CD4-positive, alpha-beta memory T cell (primary cell): ENCODE data around the gene COL27A1. TPM values are rescaled to one million over a fixed set of nuclear protein-coding genes. Genes with fewer than 3 reads are reported as not detected.

Experiments used
- CTCF ChIA-PET: fragments of 350-600 bp; sonication (Branson Sonifier 250); formaldehyde crosslinking; loops from one replicate; lab custom pipeline; 2021; ENCODE audit warnings: inconsistent platforms; ENCODE audit not compliant: partially characterized antibody; lab: Charles Lee
- POLR2A ChIA-PET: fragments of 350-600 bp; sonication (Branson Sonifier 250); formaldehyde crosslinking; loops from one replicate; lab custom pipeline; 2021; ENCODE audit not compliant: partially characterized antibody; lab: Charles Lee
- DNase-seq, 5 donors: peaks; one replicate each; pipeline versions ENCODE4 v3.0.0 to v3.0.0-alpha.2; 2020 to 2022; ENCODE audit warnings: mixed read lengths in 1 of 5
- H3K27ac ChIP-seq: one replicate; pipeline ENCODE4 v1.7.0; 2013; ENCODE audit warnings: low read depth, low read length
- H3K27me3 ChIP-seq: 2 replicates; pipeline ENCODE4 v1.7.0; 2013; ENCODE audit warnings: mild to moderate bottlenecking, low read length, moderate library complexity; ENCODE audit not compliant: insufficient read depth
- H3K36me3 ChIP-seq: 2 replicates; pipeline ENCODE4 v1.7.0; 2013; ENCODE audit warnings: mild to moderate bottlenecking, low read length, moderate library complexity; ENCODE audit not compliant: insufficient read depth
- H3K4me1 ChIP-seq: 2 replicates; pipeline ENCODE4 v1.7.0; 2013; ENCODE audit warnings: mild to moderate bottlenecking, low read length, moderate library complexity; ENCODE audit not compliant: insufficient read depth
- H3K4me3 ChIP-seq, 2 donors: one replicate each; pipeline ENCODE4 v1.7.0; 2013; ENCODE audit warnings: low read length in 2 of 2, mild to moderate bottlenecking in 1 of 2
- H3K9me3 ChIP-seq, 2 donors: one replicate each; pipeline ENCODE4 v1.7.0; 2013; ENCODE audit warnings: low read length in 2 of 2, control low read depth in 1 of 2; ENCODE audit not compliant: control insufficient read depth in 1 of 2
- H3K27ac Mint-ChIP-seq, 7 donors: one replicate each; pipeline ENCODE4 v1.8.0; 2020 to 2021; ENCODE audit warnings: mixed read lengths in 7 of 7, mild to moderate bottlenecking in 6 of 7, inconsistent platforms in 3 of 7, moderate library complexity in 3 of 7
- H3K27me3 Mint-ChIP-seq, 2 donors: one replicate each; pipeline ENCODE4 v1.8.0; 2020 to 2021; ENCODE audit warnings: mixed read lengths in 2 of 2
- H3K36me3 Mint-ChIP-seq, 2 donors: one replicate each; pipeline ENCODE4 v1.8.0; 2020 to 2021; ENCODE audit warnings: mixed read lengths in 2 of 2, inconsistent platforms in 1 of 2, mild to moderate bottlenecking in 1 of 2
- H3K4me1 Mint-ChIP-seq, 4 donors: one replicate each; pipeline ENCODE4 v1.8.0; 2020 to 2021; ENCODE audit warnings: mixed read lengths in 4 of 4, mild to moderate bottlenecking in 1 of 4
- H3K4me3 Mint-ChIP-seq, 8 donors: one replicate each; pipeline ENCODE4 v1.8.0; 2020 to 2021; ENCODE audit warnings: mixed read lengths in 8 of 8, mild to moderate bottlenecking in 7 of 8, moderate library complexity in 6 of 8, inconsistent platforms in 3 of 8
- H3K9me3 Mint-ChIP-seq, 8 donors: one replicate each; pipeline ENCODE4 v1.8.0; 2020 to 2021; ENCODE audit warnings: mixed read lengths in 8 of 8, mild to moderate bottlenecking in 5 of 8, inconsistent platforms in 3 of 8, moderate library complexity in 1 of 8
- intact Hi-C: fragments of 100-400 bp; cut with micrococcal nuclease; formaldehyde crosslinking; loops from one replicate; pipeline ENCODE4 v1.15.1; 2023
- polyA plus RNA-seq, 2 donors: library from polyadenylated mRNA; unstranded; fragments of 300-500 nt; fragmentation: Illumina TruSeq; gene quantifications; one replicate each; pipeline ENCODE4 v1.2.3, GENCODE V29; 2021
- total RNA-seq, 2 experiments: library from RNA; stranded (reverse); gene quantifications; one replicate each; pipeline ENCODE4 v1.2.3, GENCODE V29; 2021

The COL27A1 gene
- total and polyA plus RNA-seq, 4 experiments from 2014 or later = 1.3 TPM; not detected in 2

GRCh38 chr9:114287763-114288192 is 132.4 kb downstream of the COL27A1 start:
- Histone ChIP-seq H3K27ac (no peak overlapping the region), H3K4me3 (no peak overlapping the region), H3K9me3 (no peaks in the 10 kb centered on the region), H3K27me3 (no peaks in the 10 kb centered on the region), H3K4me1 (no peaks in the 10 kb centered on the region), H3K36me3 (no peaks in the 10 kb centered on the region)
- no peak overlapping the region for H3K27ac Mint-ChIP-seq
- H3K9me3 Mint-ChIP-seq = peaks cover 0 to 1% (median 0%) of the 10 kb centered on the region in 8 donors
- CTCF ChIA-PET = interaction anchor here (1.4 kb wide), 1 partner anchor 8 kb away, joined by 3 read pairs; no protein-coding TSS in a partner anchor
- no peak overlapping the region for H3K4me3 Mint-ChIP-seq
- DNase-seq = no peak
- POLR2A ChIA-PET = no interaction called here
- no peaks in the 10 kb centered on the region for H3K36me3 Mint-ChIP-seq
- intact Hi-C loops = no loop called here
- peaks cover 2 to 6% (median 5%) of the 10 kb centered on the region in 4 donors for H3K4me1 Mint-ChIP-seq
- peaks cover 3 to 8% of the 10 kb centered on the region in 2 donors for H3K27me3 Mint-ChIP-seq

DNA sequence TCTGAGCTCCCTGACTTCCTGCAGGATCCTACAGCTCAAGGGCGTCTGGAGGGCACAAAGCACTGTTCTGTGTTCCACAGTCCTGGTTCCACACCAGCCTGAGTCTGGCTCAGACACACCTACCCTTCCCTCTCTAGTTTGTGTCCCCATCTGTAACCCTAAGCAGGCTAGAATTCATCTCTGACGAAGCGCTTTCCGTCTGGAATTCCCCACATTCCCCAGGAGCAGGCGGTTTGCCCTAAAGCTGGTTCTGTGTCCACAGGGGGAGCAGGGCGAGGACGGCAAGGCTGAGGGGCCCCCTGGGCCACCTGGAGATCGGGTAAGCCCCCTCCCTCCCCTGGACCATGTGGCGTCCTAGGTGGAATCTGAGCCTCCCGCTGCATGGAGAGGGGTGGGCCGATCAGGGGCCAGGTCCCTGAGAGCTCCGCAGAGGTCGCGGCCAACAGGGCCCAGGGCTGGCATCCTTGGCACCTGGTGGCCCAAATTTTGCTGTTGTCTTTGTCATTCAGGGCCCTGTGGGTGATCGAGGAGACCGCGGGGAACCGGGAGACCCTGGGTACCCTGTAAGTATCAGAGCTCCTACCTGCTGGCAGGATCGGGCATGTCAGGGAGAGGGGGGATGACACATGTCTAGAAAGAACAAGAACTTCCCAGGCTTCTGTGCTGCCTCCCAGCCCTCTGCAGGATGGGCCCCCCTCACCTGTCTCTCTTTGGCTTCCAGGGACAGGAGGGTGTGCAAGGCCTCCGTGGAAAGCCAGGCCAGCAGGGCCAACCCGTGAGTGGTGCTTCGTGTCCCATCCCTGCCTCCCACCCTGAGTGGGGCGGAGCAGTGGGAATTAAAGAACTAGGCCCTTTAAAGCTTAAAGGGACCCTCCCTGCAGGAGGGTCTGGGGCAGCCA is 133.1 kb downstream of the COL27A1 start:
- Histone ChIP-seq H3K9me3 (no peaks in the 10 kb centered on the region), H3K4me3 (no peak overlapping the region), H3K27me3 (no peaks in the 10 kb centered on the region), H3K27ac (no peak overlapping the region), H3K36me3 (no peaks in the 10 kb centered on the region), H3K4me1 (no peaks in the 10 kb centered on the region)
- Mint-ChIP-seq H3K4me3 (no peak overlapping the region), H3K27me3 (peaks cover 3 to 8% of the 10 kb centered on the region in 2 donors), H3K9me3 (peaks cover 0 to 4% (median 0%) of the 10 kb centered on the region in 8 donors), H3K27ac (no peak overlapping the region), H3K4me1 (peaks cover 2 to 6% (median 5%) of the 10 kb centered on the region in 4 donors), H3K36me3 (no peaks in the 10 kb centered on the region)
- intact Hi-C loops = no loop called here
- ChIA-PET CTCF (interaction anchor here (1.4 kb wide), 1 partner anchor 9 kb away, joined by 3 read pairs; no protein-coding TSS in a partner anchor), POLR2A (no interaction called here)
- no peak for DNase-seq

GRCh38 chr9:114289106-114289505 is 133.8 kb downstream of the COL27A1 start:
- intact Hi-C loops = no loop called here
- POLR2A ChIA-PET = no interaction called here
- no peak for DNase-seq

DNA sequence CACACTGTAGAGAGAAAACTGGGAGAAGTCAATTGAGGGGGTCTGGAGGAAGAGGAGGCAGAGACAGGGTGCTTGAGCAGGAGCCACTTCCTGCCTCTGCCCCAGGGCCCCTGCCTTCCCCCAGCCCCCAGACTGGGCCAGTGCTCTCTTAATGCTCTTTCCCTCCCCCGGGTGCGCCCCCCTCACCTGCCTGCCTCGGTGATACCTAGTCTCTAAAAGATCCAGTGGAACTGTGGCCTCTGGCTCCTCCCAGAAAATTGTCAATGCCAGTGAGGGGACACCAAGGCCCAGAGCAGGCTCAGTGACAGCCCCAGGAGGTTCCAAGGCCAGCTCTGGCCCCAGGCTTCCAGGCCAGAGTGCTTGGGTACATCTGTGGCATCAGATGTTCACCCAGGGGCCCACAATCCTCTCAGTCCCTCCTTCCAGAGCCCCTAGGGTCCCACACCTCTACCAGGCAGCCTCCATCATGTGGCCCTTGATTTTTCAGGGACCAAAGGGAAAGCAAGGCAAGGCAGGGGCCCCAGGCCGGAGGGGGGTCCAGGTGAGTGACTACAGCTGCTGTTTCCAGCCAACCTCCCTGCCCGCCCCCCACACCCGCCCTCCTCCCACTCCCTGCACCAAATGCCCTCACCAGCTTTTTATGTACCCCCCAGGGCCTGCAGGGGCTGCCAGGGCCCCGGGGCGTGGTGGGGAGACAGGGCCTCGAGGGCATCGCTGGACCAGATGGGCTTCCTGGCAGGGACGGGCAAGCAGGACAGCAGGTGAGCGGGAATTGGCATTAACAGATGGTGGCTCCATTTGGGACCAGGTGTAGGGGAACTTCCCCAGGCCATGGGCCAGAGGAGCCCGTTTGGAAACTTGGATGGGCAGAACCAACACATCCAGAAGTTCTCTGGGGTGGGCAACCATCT is 134.5 kb downstream of the COL27A1 start:
- Histone ChIP-seq H3K4me1 (no peaks in the 10 kb centered on the region), H3K27me3 (no peaks in the 10 kb centered on the region), H3K27ac (no peak overlapping the region), H3K36me3 (no peaks in the 10 kb centered on the region), H3K4me3 (no peak overlapping the region), H3K9me3 (no peaks in the 10 kb centered on the region)
- H3K9me3 Mint-ChIP-seq = peaks cover 0 to 12% (median 4%) of the 10 kb centered on the region in 8 donors
- H3K4me1 Mint-ChIP-seq = peaks cover 2 to 6% (median 5%) of the 10 kb centered on the region in 4 donors
- no peak overlapping the region for H3K4me3 Mint-ChIP-seq
- ChIA-PET CTCF (interaction anchor here (0.9 to 5.2 kb wide), 9 partner anchors 11 to 210 kb away, joined by 3 to 47 read pairs (median 4); no protein-coding TSS in a partner anchor), POLR2A (no interaction called here)
- DNase-seq = no peak
- no peak overlapping the region for H3K27ac Mint-ChIP-seq
- intact Hi-C loops = no loop called here
- H3K36me3 Mint-ChIP-seq = peaks cover 0 to 2% of the 10 kb centered on the region in 2 donors
- peaks cover 3 to 7% of the 10 kb centered on the region in 2 donors for H3K27me3 Mint-ChIP-seq

More at GRCh38 chr9:114289106-114289505, 133.8 kb downstream of the COL27A1 start:
- Histone ChIP-seq H3K27ac (no peak overlapping the region), H3K27me3 (no peaks in the 10 kb centered on the region), H3K9me3 (no peaks in the 10 kb centered on the region), H3K4me1 (no peaks in the 10 kb centered on the region), H3K4me3 (no peak overlapping the region), H3K36me3 (no peaks in the 10 kb centered on the region)
- H3K27ac Mint-ChIP-seq = no peak overlapping the region
- peaks cover 0 to 5% (median 0%) of the 10 kb centered on the region in 8 donors for H3K9me3 Mint-ChIP-seq
- H3K4me1 Mint-ChIP-seq = peaks cover 2 to 6% (median 5%) of the 10 kb centered on the region in 4 donors
- CTCF ChIA-PET = no interaction called here
- no peaks in the 10 kb centered on the region for H3K36me3 Mint-ChIP-seq
- H3K4me3 Mint-ChIP-seq = no peak overlapping the region
- peaks cover 3 to 7% of the 10 kb centered on the region in 2 donors for H3K27me3 Mint-ChIP-seq

GRCh38 chr9:114290561-114290986 is 135.2 kb downstream of the COL27A1 start:
- H3K4me3 ChIP-seq = no peak overlapping the region
- no peaks in the 10 kb centered on the region for H3K9me3 ChIP-seq
- DNase-seq = no peak
- ChIA-PET CTCF (interaction anchor here (0.5 to 5.2 kb wide), 19 partner anchors 9 to 1031 kb away, joined by 3 to 47 read pairs (median 4); partner anchors contain the start of gene COL27A1), POLR2A (no interaction called here)
- Mint-ChIP-seq H3K36me3 (peaks cover 0 to 2% of the 10 kb centered on the region in 2 donors), H3K4me1 (peaks cover 2 to 6% (median 5%) of the 10 kb centered on the region in 4 donors), H3K4me3 (no peak overlapping the region), H3K9me3 (peaks cover 0 to 18% (median 10%) of the 10 kb centered on the region in 8 donors), H3K27ac (peak overlapping the region in 2 of 7 donors; percentile 49 to 57), H3K27me3 (peaks cover 3 to 7% of the 10 kb centered on the region in 2 donors)
- no peak overlapping the region for H3K27ac ChIP-seq
- intact Hi-C loops = no loop called here
- no peaks in the 10 kb centered on the region for H3K27me3 ChIP-seq
- no peaks in the 10 kb centered on the region for H3K36me3 ChIP-seq
- no peaks in the 10 kb centered on the region for H3K4me1 ChIP-seq

- H3K4me1 Mint-ChIP-seq = peaks cover 2 to 6% (median 5%) of the 10 kb centered on the region in 4 donors
- H3K36me3 Mint-ChIP-seq = peaks cover 0 to 2% of the 10 kb centered on the region in 2 donors
- intact Hi-C loops = loop anchor here (1.0 kb wide), 1 partner anchor 183 kb away; no protein-coding TSS in a partner anchor
- Histone ChIP-seq H3K27ac (no peak overlapping the region), H3K9me3 (no peaks in the 10 kb centered on the region), H3K4me3 (no peak overlapping the region), H3K27me3 (no peaks in the 10 kb centered on the region), H3K36me3 (no peaks in the 10 kb centered on the region), H3K4me1 (no peaks in the 10 kb centered on the region)
- ChIA-PET CTCF (interaction anchor here (0.5 to 5.2 kb wide), 23 partner anchors 9 to 1031 kb away, joined by 3 to 47 read pairs (median 3); partner anchors contain the start of gene COL27A1), POLR2A (no interaction called here)
- peak overlapping the region in 3 of 7 donors; percentile 8 to 57 (median 49) for H3K27ac Mint-ChIP-seq
- H3K27me3 Mint-ChIP-seq = peaks cover 3 to 7% of the 10 kb centered on the region in 2 donors
- peak in 4 of 5 donors; percentile 53 to 62 (median 58) for DNase-seq
- H3K4me3 Mint-ChIP-seq = no peak overlapping the region
- H3K9me3 Mint-ChIP-seq = peaks cover 0 to 23% (median 14%) of the 10 kb centered on the region in 8 donors
These were observed 135.7 kb downstream of the COL27A1 start for GRCh38 chr9:114291064-114291474.
